OCI-LY3 (cell line): ENCODE data around the gene ALDH1B1.

ENCODE experiments used
- EZH2phosphoT487 ChIP-seq: fragments of 200-600 bp; shearing (Covaris generic); IDR thresholded peaks from 2 replicates; pipeline ENCODE4 v1.6.1; 2018; ENCODE audit warnings: antibody characterized with exemption, mixed run types, low read depth
- TF ChIP-seq, protein P1 (sequence below): fragments of 200-600, 300-600 bp; sonication (generic); IDR thresholded peaks from 2 replicates; pipeline ENCODE4 v1.5.1; 2014; ENCODE audit warnings: antibody characterized with exemption, low read length, low read depth

- TF ChIP-seq, protein P1, sequence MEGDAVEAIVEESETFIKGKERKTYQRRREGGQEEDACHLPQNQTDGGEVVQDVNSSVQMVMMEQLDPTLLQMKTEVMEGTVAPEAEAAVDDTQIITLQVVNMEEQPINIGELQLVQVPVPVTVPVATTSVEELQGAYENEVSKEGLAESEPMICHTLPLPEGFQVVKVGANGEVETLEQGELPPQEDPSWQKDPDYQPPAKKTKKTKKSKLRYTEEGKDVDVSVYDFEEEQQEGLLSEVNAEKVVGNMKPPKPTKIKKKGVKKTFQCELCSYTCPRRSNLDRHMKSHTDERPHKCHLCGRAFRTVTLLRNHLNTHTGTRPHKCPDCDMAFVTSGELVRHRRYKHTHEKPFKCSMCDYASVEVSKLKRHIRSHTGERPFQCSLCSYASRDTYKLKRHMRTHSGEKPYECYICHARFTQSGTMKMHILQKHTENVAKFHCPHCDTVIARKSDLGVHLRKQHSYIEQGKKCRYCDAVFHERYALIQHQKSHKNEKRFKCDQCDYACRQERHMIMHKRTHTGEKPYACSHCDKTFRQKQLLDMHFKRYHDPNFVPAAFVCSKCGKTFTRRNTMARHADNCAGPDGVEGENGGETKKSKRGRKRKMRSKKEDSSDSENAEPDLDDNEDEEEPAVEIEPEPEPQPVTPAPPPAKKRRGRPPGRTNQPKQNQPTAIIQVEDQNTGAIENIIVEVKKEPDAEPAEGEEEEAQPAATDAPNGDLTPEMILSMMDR = no peak
- TF ChIP-seq EZH2phosphoT487 = no peak
Observed at GRCh38 chr9:38395653-38396370, 3.3 kb downstream of the ALDH1B1 start.
